ENCODE results near the gene PIAS1. TPM values are rescaled to one million over a fixed set of nuclear protein-coding genes. Genes with fewer than 3 reads are reported as not detected.

Gene PIAS1
- total and polyA plus RNA-seq, 9 of the 15 experiments (the other 6 are each of a cell fraction or from before 2014, with no cell fraction given): 18.0 to 59.1 (median 28.5) TPM

- Histone ChIP-seq H3K4me2 (ENCODE audit: insufficient read depth, low read length) (no peak overlapping the region), H3K27me3 (ENCODE audit: control insufficient read depth in 2 of 2, insufficient read depth in 2 of 2, low read length in 2 of 2) (no peaks in the 10 kb centered on the region), H3K9ac (ENCODE audit: insufficient read depth in 1 of 2, low read depth in 2 of 2, low read length in 2 of 2) (no peak overlapping the region), H3K4me1 (replicated peaks in 1 of 2; ENCODE audit: control insufficient read depth in 2 of 2, insufficient read depth in 2 of 2, low read length in 2 of 2) (peaks cover 0 to 10% of the 10 kb centered on the region in 2 experiments; a peak in 2 of 5 replicates), H3K4me3 (no peak overlapping the region), H3K9me1 (ENCODE audit: control insufficient read depth, insufficient read depth, low read length) (no peaks in the 10 kb centered on the region), H3K27ac (ENCODE audit: extremely low read depth, low read depth, low read length) (no peak overlapping the region), H3K79me2 (ENCODE audit: control insufficient read depth, insufficient read depth, low read length) (peaks cover 99% of the 10 kb centered on the region), H2AFZ (ENCODE audit: low read depth, low read length) (no peak overlapping the region), H3K9me3 (replicated peaks; ENCODE audit: control insufficient read depth, insufficient read depth, low read depth, low read length) (no peaks in the 10 kb centered on the region), H3K36me3 (ENCODE audit: control insufficient read depth, insufficient read depth, low read length) (peaks cover 6% of the 10 kb centered on the region; the same call in 2 of the 3 replicates), H4K20me1 (replicated peaks; ENCODE audit: control insufficient read depth, insufficient read depth, low read length) (peaks cover 10% of the 10 kb centered on the region; the same call in 1 of the 2 replicates)
- WGBS (ENCODE audit: insufficient coverage, low coverage, missing lambda C conversion rate): 71% methylated on average over 2 of the region's 2 CpGs
- POLR2A ChIA-PET: no interaction called here
- intact Hi-C loops (cut with micrococcal nuclease): no loop called here
- DNase-seq (ENCODE audit: extremely low read depth in 1 of 4, low spot score in 3 of 4) (no peak), FAIRE-seq (no peak), ATAC-seq (no peak)
- in situ Hi-C loops (cut with MboI): no loop called here
- no TSS peak for BruUV-seq (replicated peaks)
- CTCF ChIA-PET (ENCODE audit: low intra/inter-chr PET ratio): no interaction called here
- TF ChIP-seq HMG20B (CRISPR knock-in tag; IDR thresholded peaks at IDR 0.05): no peak
- TF ChIP-seq ZNF57 (CRISPR knock-in tag; IDR thresholded peaks at IDR 0.05): no peak
- no peak for TF ChIP-seq SUPT5H (IDR thresholded peaks at IDR 0.05)
- TF ChIP-seq MECOM (CRISPR knock-in tag; IDR thresholded peaks at IDR 0.05): no peak
- no peak for TF ChIP-seq MLLT1 (IDR thresholded peaks at IDR 0.05)
- no peak for TF ChIP-seq YY1 (IDR thresholded peaks at IDR 0.05; ENCODE audit: borderline replicate concordance in 1 of 3, control insufficient read depth in 1 of 3, extremely low read depth in 1 of 3, insufficient read depth in 3 of 3, insufficient read length in 1 of 3, insufficient replicate concordance in 2 of 3, low read depth in 1 of 3, low read length in 2 of 3)
- no peak for TF ChIP-seq PREB (CRISPR knock-in tag; IDR thresholded peaks at IDR 0.05)
- no peak for TF ChIP-seq TCFL5 (CRISPR knock-in tag; conservative IDR thresholded peaks at IDR 0.05)
- no peak for TF ChIP-seq ZEB2 (IDR thresholded peaks at IDR 0.05)
- TF ChIP-seq SIX5 (IDR thresholded peaks at IDR 0.05; ENCODE audit: borderline replicate concordance in 1 of 2, insufficient read depth in 1 of 2, low read depth in 1 of 2, low read length in 2 of 2): no peak
- no peak for TF ChIP-seq NBN (IDR thresholded peaks at IDR 0.05; ENCODE audit: low read depth)
- no peak for TF ChIP-seq TBP (optimal IDR thresholded peaks at IDR 0.05; ENCODE audit: low read depth, low read length)
- no peak for TF ChIP-seq NELFE (IDR thresholded peaks at IDR 0.05; ENCODE audit: insufficient read depth, insufficient read length)
Observed at GRCh38 chr15:68061171-68061570, 7.1 kb downstream of the PIAS1 start.

Measured in K562 (cell line).